Activated CD8-positive, alpha-beta memory T cell treated with anti-CD3 and anti-CD28 coated beads, Interleukin-2, amount 50 U/mL, for 1 hour (primary cell): Measurements from ENCODE around the gene AKIP1.
"Not testable (repeated sequence)": the region's sequence is repeated elsewhere in the genome, so short reads cannot be mapped to it uniquely, and the experiment has no call there.

Experiments
- DNase-seq: peaks from one replicate; pipeline ENCODE4 v3.0.0-alpha.2; 2020; ENCODE audit errors: extremely low read depth

AKIP1 gene, protein sequence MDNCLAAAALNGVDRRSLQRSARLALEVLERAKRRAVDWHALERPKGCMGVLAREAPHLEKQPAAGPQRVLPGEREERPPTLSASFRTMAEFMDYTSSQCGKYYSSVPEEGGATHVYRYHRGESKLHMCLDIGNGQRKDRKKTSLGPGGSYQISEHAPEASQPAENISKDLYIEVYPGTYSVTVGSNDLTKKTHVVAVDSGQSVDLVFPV

GRCh38 chr11:8911029-8911823 lies at the start of gene AKIP1:
Gene AKIP1 (plus strand): TSS chr11:8911189. CDS start chr11:8911450, 261 bp downstream.
- DNase-seq, result peak; percentile 51

DNA sequence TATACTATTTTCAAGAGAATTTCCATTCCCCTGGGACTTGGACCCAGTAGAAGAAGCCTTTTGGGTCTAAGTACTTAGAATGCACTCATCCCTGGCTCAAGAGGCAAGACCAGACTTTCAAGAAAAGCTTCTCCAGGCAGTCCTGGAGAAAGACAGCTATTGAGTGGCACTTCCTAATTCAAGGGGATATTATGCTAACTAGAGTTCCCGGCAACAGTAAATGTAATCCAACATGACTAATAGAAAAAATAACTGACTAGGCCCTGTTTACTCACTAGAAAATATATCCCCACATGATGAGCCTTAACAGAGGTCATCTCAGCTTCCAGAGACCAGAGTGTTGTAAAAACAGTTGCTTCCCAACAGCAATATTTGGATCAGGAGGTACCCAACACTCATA lies 47.2 kb upstream of the AKIP1 start:
- DNase-seq, result no peak

GRCh38 chr11:8865304-8865703 lies 45.7 kb upstream of the AKIP1 start:
- DNase-seq, result no peak

DNA sequence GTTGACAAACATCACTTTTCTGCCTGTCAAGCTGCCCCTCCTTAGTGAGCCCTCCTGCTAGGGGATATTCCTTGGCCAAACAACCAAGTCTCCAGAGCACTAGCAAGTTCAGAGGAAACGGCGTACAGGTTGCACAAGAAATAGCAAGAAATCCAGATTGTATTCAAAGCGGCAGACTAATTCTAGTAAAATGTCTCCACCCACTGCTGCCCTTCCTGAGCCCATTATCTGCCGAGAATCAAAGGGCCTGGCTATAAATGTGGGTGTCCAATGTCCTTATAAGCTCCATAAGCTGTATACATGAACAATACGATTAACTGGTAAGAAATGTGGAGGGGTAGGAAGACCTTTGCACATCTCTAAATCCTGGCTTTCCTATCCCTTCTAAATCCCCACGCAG lies 44.0 kb upstream of the AKIP1 start:
- no peak for DNase-seq

- DNase-seq, result no peak
Observed at GRCh38 chr11:8867931-8868631, 42.9 kb upstream of the AKIP1 start.

GRCh38 chr11:8870411-8871170 lies 40.4 kb upstream of the AKIP1 start:
- no peak for DNase-seq

DNA sequence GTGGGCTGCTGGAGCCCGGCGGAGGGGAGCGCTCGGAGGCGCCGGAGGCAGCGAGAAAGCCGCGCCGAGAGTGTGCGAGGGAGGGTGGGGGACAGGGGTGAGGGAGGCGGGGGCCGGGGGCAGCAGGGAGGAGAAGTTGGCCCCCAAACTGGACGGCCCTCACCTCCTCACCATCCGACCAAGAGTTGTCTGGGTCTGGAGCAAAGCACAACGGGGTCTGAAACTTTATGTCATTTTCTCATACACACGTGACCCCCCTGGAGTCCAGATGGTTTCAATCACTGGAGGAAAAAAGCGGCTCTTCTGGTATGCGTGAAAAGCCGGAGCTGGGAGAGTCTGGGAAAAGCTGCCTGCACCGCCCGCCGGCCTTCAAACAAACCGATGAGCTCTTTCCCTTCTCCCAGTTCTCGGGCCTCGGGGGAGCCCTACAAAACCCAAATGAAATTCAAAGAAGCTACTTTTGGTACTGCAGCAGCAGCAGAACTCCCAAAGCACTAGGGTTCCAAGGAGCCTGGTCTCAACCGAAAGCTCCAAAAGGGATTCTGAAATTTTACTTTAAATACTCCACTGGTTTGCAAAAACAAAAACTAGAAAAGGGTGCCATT lies 39.7 kb upstream of the AKIP1 start:
- DNase-seq, result no peak

- DNase-seq, result no peak
Observed at GRCh38 chr11:8871962-8872361, 39.0 kb upstream of the AKIP1 start.

GRCh38 chr11:8873741-8874405 lies 37.1 kb upstream of the AKIP1 start:
- DNase-seq, result no peak

- no peak for DNase-seq
Observed at GRCh38 chr11:8878771-8879170, 32.2 kb upstream of the AKIP1 start.

GRCh38 chr11:8881585-8881984 lies 29.4 kb upstream of the AKIP1 start:
- DNase-seq, result not testable (repeated sequence)

- no peak for DNase-seq
Observed at GRCh38 chr11:8886322-8886721, 24.7 kb upstream of the AKIP1 start.

GRCh38 chr11:8891185-8891584 lies 19.8 kb upstream of the AKIP1 start:
- not testable (repeated sequence) for DNase-seq

DNA sequence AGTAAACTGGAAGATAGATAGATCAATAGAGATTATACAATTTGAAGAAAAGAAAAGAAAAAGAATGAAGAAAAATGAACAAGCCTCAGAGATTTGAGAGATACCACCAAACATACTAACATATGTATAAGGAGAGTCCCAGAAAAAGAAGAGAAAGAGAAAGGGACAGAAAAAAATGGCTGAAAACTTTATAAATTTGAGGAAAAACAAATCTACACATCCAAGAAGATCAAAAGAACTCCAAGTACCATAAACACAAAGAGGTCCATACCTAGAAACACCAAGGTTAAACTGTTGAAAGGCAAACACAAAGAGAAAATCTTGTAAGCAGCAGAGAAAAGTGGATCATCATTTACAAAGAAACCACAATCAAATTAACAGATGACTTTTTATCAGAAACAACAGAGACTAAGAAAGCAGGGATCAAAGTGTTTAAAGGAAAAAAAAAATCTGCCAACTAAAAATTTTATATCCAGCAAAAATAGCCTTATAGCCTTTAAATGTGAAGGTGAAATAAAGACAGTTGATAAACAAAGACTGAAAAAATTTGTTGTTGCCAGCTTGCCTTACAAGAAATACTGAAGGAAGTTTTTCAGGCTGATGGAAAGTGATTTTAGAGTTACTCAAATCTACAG lies 11.8 kb upstream of the AKIP1 start:
- DNase-seq, result no peak

DNA sequence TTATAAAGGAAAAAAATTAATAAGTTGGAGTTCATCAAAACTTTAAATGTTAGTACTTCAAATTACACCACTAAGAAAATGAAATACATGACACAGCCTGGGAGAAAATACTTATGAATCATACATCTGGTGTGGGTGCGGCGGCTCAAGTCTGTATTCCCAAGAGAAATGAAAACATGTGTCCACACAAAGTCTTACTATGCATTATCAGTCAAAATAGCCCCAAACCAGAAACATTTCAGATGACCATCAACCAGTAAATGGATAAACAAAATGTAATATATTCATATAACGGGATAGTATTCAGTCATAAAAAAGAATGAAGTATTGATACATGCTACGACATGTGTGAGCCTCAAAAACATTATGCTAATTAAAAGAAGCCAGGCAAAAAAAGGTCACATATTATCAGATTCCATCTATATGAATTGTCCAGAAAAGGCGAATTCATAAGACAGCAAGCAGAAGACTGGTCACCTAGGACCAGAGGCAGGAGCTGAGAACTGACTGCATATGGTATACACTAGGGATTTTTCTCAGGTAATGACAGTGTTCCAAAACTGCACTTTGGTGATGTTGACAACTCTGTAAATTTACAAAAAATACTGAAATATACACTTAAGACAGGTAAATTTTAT lies 5.3 kb upstream of the AKIP1 start:
- no peak for DNase-seq

DNA sequence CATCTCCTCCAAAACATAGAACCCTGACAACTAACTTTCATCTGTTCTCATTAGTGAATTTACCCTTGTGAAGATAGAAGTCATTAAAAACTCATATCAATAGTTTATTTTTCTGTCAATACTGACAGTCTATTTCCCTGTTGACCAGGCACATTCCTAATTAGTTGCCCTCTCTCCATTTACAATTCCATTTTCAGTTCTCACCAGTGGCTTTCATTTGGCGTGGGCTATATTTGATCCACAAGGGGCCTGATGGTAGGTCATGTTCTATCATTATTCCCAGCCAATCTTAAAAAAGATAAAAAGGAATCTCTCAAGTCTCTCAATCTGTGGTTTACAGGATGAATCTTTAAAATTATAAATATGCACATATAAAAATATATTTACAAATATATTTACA lies 3.9 kb upstream of the AKIP1 start:
- DNase-seq, result no peak

DNA sequence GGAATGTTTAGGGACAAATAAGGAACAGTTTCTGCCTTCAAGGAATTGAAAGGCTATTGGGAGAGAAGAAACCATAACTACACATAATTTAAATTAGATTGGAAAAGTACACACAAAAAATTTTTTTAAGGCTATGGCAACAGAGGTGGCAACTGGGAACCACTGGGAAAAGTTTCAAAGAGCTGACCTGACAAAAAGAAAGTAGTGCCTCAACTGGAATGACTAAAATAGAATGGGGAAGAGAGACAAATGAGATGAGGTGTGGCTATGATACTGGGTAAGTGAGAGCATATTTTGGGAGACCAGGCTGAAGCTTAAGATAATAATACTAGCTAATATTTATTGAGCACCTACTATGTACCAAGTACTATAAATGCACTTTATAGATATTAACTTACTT lies 2.9 kb upstream of the AKIP1 start:
- DNase-seq, result no peak

DNA sequence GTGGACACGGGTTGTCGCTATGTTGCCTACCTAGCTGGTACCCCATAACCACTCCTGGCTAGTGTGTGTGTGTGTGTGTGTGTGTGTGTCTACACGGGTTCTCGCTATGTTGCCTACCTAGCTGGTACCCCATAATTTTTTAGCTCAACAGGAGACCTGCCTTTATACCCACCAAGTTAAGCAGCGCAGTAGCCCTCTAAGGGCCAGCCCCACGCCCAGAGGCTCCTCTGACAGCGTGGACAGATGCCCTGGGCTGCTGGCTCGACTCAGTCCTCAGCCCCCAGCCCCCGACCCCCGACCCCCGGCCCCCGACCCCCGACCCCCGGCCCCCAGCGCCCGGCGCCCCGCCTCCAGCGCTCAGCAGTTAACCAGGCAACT lies 351 bp upstream of the AKIP1 start:
- DNase-seq, result no peak

DNA sequence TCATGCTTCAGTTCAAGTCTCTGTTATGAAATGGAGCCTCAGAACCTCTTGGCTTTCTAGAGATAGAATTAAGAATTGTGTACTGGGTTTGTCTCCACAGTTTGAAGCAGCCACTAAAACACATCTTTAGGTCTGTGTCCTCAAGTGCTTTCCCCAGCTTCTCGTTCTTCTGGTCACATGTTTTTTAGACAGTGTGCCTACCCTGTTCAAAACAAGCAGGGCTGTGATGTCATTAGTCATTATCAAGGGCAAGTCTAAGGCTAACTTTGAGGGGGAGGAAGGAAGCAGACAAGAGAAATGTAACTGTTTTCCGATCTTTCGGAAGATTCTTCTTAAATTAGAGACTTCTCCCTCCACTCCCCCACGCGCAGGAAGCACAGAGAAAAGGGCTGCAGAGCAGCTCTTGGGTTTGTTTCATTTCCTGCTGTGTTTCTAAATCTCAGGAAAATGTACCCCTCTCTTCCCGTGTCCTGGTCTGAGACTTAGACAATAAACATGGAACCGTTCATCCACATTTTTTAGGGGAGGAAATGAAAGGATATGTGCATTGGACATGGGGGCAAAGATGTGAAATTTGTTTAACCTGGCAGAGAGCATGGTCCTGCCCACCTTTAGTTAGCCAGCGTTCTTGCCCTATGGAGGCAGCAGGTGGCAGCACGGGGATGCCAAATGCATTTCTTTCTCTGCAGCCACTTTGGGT lies 3.1 kb downstream of the AKIP1 start:
- DNase-seq, result no peak

GRCh38 chr11:8914661-8915018 lies 3.7 kb downstream of the AKIP1 start:
- no peak for DNase-seq
